Breast epithelium (tissue), 4 donors: ENCODE results near the gene ID3. TPM values are rescaled to one million over a fixed set of nuclear protein-coding genes. Genes with fewer than 3 reads are reported as not detected.

ENCODE experiments used
- DNase-seq, 2 donors: peaks; one replicate each; pipeline ENCODE4 v3.0.0-alpha.2; 2019; ENCODE audit warnings: low spot score in 2 of 2
- H3K27ac ChIP-seq, 2 donors: fragments of 200-600 bp; sonication (generic) in 1 of 2; one replicate each; pipeline ENCODE4 v1.5.1; 2016 to 2019; ENCODE audit warnings: mild to moderate bottlenecking in 1 of 2
- H3K27me3 ChIP-seq, 2 donors: fragments of 200-600 bp; sonication (generic) in 1 of 2; one replicate each; pipeline versions ENCODE4 v1.5.1 to v1.6.0; 2017 to 2019; ENCODE audit warnings: control low read depth in 1 of 2, mild to moderate bottlenecking in 1 of 2
- H3K36me3 ChIP-seq: fragments of 200-600 bp; one replicate; pipeline ENCODE4 v1.5.1; 2019
- H3K4me1 ChIP-seq, 2 donors: fragments of 200-600 bp; sonication (generic); one replicate each; pipeline ENCODE4 v1.5.1; 2016 to 2019; ENCODE audit warnings: control low read depth in 1 of 2
- H3K4me3 ChIP-seq, 3 donors: fragments of 200-600 bp; sonication (generic); 1 replicate in 2 of 3; 2 replicates in 1 of 3; pipeline ENCODE4 v1.5.1; 2016 to 2019; ENCODE audit warnings: mild to moderate bottlenecking in 3 of 3, moderate library complexity in 2 of 3
- H3K9me3 ChIP-seq, 2 donors: fragments of 200-600 bp; sonication (generic) in 1 of 2; one replicate each; pipeline ENCODE4 v1.5.1; 2016 to 2019; ENCODE audit warnings: control low read depth in 1 of 2
- POLR2A ChIP-seq: fragments of 450-650 bp; IDR thresholded peaks from one replicate; pipeline ENCODE4 v1.6.1; 2016; ENCODE audit warnings: antibody characterized with exemption, mild to moderate bottlenecking, moderate library complexity
- POLR2AphosphoS5 ChIP-seq, 3 donors: sonication (generic); formaldehyde crosslinking; IDR thresholded peaks; one replicate each; pipeline ENCODE4 v1.6.1; 2017; ENCODE audit warnings: antibody characterized with exemption in 3 of 3
- intact Hi-C: fragments of 100-400 bp; cut with DNase I; formaldehyde crosslinking; loops from one replicate; pipeline ENCODE4 v1.15.1; 2023; ENCODE audit warnings: low total_unique reads
- total RNA-seq, 3 donors: library from RNA; depleted of rRNA; stranded (reverse); fragments of >200 nt; gene quantifications; one replicate each; pipeline ENCODE4 v1.1.0, GENCODE V29; 2016
- TF ChIP-seq, protein P1 (sequence below), 3 donors: fragments of 450-650 bp; IDR thresholded peaks; one replicate each; pipeline ENCODE4 v1.5.1; 2016 to 2017; ENCODE audit warnings: antibody characterized with exemption in 3 of 3, mild to moderate bottlenecking in 3 of 3, moderate library complexity in 3 of 3

The ID3 gene
- total RNA-seq, 3 donors from 2014 or later, result 79.9 to 133 (median 90.9) TPM

GRCh38 chr1:23591460-23592208 lies 32.3 kb upstream of the ID3 start:
- intact Hi-C loops, result no loop called here
- no peak for TF ChIP-seq POLR2A
- TF ChIP-seq POLR2AphosphoS5 (IDR thresholded peaks at IDR 0.05), result no peak
- TF ChIP-seq, protein P1, sequence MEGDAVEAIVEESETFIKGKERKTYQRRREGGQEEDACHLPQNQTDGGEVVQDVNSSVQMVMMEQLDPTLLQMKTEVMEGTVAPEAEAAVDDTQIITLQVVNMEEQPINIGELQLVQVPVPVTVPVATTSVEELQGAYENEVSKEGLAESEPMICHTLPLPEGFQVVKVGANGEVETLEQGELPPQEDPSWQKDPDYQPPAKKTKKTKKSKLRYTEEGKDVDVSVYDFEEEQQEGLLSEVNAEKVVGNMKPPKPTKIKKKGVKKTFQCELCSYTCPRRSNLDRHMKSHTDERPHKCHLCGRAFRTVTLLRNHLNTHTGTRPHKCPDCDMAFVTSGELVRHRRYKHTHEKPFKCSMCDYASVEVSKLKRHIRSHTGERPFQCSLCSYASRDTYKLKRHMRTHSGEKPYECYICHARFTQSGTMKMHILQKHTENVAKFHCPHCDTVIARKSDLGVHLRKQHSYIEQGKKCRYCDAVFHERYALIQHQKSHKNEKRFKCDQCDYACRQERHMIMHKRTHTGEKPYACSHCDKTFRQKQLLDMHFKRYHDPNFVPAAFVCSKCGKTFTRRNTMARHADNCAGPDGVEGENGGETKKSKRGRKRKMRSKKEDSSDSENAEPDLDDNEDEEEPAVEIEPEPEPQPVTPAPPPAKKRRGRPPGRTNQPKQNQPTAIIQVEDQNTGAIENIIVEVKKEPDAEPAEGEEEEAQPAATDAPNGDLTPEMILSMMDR (IDR thresholded peaks at IDR 0.05), result no peak

DNA sequence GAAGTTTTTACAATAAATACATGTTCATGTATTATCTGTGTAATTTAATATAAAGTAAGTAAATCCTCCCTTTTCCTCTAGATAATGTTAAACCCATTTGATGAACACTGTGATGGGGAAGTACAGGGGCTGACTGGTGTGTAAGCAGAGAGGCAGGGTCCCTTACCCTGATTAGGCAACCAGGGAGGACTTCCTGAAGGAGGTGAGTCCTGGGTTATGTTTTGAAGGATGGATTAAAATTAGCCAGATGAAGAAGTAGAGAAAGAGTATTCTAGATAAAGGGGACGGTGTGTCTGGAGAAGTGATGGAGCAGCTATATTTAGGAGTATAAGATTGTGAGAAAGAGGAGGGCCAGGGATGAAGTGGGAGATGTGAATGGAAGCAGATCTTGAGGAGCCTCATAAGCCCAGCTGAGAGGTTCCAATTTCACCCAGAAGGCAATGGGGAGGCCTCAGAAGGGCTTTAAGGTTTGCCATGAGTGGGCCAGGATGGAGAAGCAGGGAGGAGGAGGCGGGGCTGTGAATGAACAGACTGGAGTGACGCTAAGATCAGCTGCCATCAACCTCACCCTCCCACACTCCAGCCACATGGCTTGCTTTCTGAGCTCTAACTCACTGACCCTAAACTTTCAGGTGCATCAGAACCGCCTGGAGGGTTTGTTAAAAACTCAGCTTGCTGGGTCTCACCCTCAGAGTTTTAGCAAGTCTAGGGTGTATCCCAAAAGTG lies 30.9 kb upstream of the ID3 start:
- intact Hi-C loops, result no loop called here
- Histone ChIP-seq H3K27ac (no peak overlapping the region), H3K4me1 (no peaks in the 10 kb centered on the region), H3K9me3 (no peaks in the 10 kb centered on the region), H3K36me3 (no peaks in the 10 kb centered on the region), H3K4me3 (no peak overlapping the region), H3K27me3 (no peaks in the 10 kb centered on the region)
- TF ChIP-seq, protein P1 (IDR thresholded peaks at IDR 0.05), result no peak
- no peak for TF ChIP-seq POLR2A
- TF ChIP-seq POLR2AphosphoS5 (IDR thresholded peaks at IDR 0.05), result no peak
- DNase-seq, result no peak

More at GRCh38 chr1:23591460-23592208, 32.3 kb upstream of the ID3 start:
- Histone ChIP-seq H3K4me3 (no peak overlapping the region), H3K36me3 (no peaks in the 10 kb centered on the region), H3K27ac (no peak overlapping the region), H3K4me1 (no peaks in the 10 kb centered on the region), H3K27me3 (no peaks in the 10 kb centered on the region), H3K9me3 (no peaks in the 10 kb centered on the region)
- DNase-seq, result no peak

- Histone ChIP-seq H3K4me3 (no peak overlapping the region), H3K27me3 (no peaks in the 10 kb centered on the region), H3K27ac (no peak overlapping the region), H3K36me3 (no peaks in the 10 kb centered on the region), H3K9me3 (no peaks in the 10 kb centered on the region), H3K4me1 (no peaks in the 10 kb centered on the region)
- intact Hi-C loops, result no loop called here
- TF ChIP-seq POLR2A, result no peak
- TF ChIP-seq, protein P1 (IDR thresholded peaks at IDR 0.05), result no peak
- no peak for TF ChIP-seq POLR2AphosphoS5 (IDR thresholded peaks at IDR 0.05)
- DNase-seq, result no peak
Measured at GRCh38 chr1:23589585-23589986, 30.3 kb upstream of the ID3 start.

- Histone ChIP-seq H3K27me3 (no peaks in the 10 kb centered on the region), H3K4me1 (no peaks in the 10 kb centered on the region), H3K27ac (no peak overlapping the region), H3K9me3 (no peaks in the 10 kb centered on the region), H3K36me3 (no peaks in the 10 kb centered on the region), H3K4me3 (no peak overlapping the region)
- DNase-seq, result no peak
- TF ChIP-seq POLR2AphosphoS5 (IDR thresholded peaks at IDR 0.05), result no peak
- no peak for TF ChIP-seq POLR2A
- TF ChIP-seq, protein P1 (IDR thresholded peaks at IDR 0.05), result no peak
- intact Hi-C loops, result no loop called here
Measured at GRCh38 chr1:23588749-23589548, 29.6 kb upstream of the ID3 start.
